IPS-NIHi11 (cell line): ENCODE results near the gene MMD.
A peak's percentile ranks its signal among the peaks of the same experiment; 100 is the strongest.

ENCODE experiments used
- DNase-seq: peaks from one replicate; pipeline ENCODE4 v3.0.0; 2012; ENCODE audit warnings: mixed read lengths, low spot score

The MMD gene

GRCh38 chr17:55348749-55349354 is 72.8 kb downstream of the MMD start:
- peak; percentile 59 for DNase-seq

DNA sequence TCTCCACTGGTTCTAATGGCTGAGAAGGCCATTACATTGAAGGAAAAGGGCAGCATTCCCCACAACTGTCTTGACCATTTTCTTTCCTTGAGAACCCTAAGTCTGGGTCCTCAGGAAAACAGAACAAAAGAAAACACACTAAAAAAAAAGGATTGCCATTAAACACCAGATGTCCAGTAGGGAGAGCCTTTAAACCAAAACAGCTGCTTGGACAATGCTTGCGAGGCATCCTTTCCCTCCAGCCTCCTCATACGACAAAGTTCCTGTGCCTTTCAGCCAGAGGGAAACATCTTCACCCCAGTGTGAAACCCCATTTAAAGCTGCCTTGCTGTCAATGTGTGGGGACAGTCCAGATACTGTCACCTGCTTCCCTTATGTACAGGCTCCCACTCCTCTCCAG is 74.3 kb downstream of the MMD start:
- DNase-seq: no peak

DNA sequence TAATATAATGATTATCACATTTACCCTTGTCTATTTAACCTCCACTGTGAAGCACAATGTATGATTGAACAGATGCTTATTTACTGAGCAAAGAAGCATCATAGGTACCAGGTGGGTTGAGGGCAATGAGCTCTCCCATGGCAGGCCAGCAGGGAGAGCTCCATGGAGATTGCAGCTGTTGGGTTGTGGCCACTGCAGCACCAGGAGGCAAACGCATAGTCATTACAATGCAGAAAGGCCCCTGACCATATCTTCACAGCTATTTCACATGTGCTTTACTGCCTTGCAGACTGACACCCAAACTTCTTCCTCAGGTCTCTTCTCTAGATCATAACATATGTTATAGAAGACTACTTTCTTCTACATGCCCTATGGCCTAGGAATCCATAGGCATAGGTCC is 75.0 kb downstream of the MMD start:
- DNase-seq: no peak

DNA sequence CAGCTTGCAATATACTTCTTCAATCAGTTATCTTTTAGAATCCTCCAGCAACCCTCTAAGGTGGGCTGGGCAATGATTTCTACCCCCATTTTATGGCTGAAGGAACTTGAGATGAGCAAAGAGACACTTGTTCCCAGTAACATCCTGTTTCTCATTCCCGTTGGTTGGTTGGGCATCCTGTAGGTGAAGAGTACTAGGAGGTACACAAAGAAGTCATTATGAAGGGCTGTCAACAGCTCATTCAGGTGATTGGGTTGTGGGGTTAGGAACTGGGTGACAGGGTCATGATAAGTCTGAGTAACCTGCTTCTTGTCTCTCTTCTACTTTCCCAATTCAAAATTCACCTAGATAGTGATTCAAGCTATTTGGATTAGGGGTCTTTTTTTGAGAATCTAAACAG is 76.5 kb downstream of the MMD start:
- DNase-seq: no peak

DNA sequence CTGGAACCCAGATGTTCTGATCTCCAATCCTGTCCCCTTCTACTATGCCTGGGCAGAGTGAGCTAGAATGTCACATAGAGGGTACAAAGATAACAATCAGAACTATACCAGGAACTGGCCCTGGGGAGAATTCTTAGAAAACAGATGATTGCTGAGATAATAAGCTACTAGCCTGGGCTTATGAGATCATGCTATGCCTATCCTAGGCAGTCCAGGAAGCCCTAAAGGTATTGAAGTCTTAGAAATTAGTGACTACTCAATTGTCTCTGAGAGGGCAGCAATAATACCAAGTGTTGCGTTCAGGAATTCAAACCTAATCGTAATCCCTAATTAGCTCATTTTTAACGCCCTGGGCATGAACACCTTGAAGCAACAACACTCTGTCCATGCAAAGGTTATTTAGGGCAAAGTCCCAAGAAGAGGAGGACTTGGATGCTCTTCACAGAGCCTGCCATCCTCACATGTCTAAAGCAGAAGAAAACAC is 77.1 kb downstream of the MMD start:
- DNase-seq: no peak

- no peak for DNase-seq
Observed at GRCh38 chr17:55343900-55344513, 77.6 kb downstream of the MMD start.

DNA sequence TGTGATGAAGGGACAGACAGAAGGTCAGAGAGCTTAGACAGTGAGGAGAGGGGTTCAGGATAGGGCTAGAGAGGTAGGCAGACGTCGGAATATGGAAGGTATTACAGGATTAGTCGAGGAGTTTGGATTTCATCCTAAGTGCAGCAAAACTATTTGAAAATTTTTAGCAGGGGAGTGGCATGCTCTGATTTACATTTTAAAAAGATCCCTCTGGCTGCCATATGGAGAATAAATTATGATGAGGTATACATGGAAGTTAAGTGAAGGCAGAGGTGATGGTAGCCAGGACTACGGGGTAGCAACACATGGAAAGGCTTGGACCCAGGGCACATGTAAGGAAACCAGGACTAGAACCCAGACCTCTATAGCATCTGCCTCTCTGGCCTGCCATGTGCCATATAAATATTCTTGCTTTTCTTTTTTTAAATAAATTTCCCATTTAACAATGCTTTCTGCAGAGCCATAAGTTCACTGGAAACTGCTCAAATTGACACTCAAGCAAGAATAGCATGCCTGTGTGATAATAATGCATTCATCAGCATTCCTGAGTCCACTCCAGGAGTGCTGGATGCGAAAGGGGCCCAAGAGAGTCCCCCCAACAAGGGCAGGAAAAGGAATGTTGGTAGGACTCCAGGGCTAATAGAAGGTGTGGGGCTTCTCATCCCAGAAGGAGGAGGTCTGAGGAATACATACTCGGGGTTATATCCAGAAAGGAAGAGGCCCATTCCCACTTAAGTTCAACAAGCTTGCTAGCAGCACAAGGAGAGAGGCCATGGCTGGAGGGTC is 78.6 kb downstream of the MMD start:
- no peak for DNase-seq
